ENCODE data around the gene DGUOK.
"Not testable (repeated sequence)": the region's sequence is repeated elsewhere in the genome, so short reads cannot be mapped to it uniquely, and the experiment has no call there.

Gene DGUOK

GRCh38 chr2:73921581-73921980 lies 5.1 kb upstream of the DGUOK start:
- DNase-seq, result no peak

GRCh38 chr2:73922681-73923080 lies 4.0 kb upstream of the DGUOK start:
- DNase-seq, result no peak

- no peak for DNase-seq
These were observed 1.5 kb upstream of the DGUOK start for GRCh38 chr2:73925033-73925704.

- no peak for DNase-seq
These were observed 707 bp upstream of the DGUOK start for GRCh38 chr2:73925853-73926492.

- DNase-seq, result no peak
These were observed 664 bp downstream of the DGUOK start for GRCh38 chr2:73927344-73927743.

- no peak for DNase-seq
These were observed 2.3 kb downstream of the DGUOK start for GRCh38 chr2:73928963-73929347.

GRCh38 chr2:73930386-73930785 lies 3.7 kb downstream of the DGUOK start:
- no peak for DNase-seq

- DNase-seq, result no peak
These were observed 5.1 kb downstream of the DGUOK start for GRCh38 chr2:73931531-73932500.

- DNase-seq, result no peak
These were observed 6.5 kb downstream of the DGUOK start for GRCh38 chr2:73933194-73933593.

GRCh38 chr2:73935641-73936040 lies 9.0 kb downstream of the DGUOK start:
- DNase-seq, result no peak

GRCh38 chr2:73937103-73937885 lies 10.6 kb downstream of the DGUOK start:
- no peak for DNase-seq

- no peak for DNase-seq
These were observed 11.2 kb downstream of the DGUOK start for GRCh38 chr2:73937899-73938298.

- DNase-seq, result no peak
These were observed 12.2 kb downstream of the DGUOK start for GRCh38 chr2:73938718-73939352.

- peak; percentile 36 for DNase-seq
These were observed 12.7 kb downstream of the DGUOK start for GRCh38 chr2:73939419-73939818.

- DNase-seq, result not testable (repeated sequence)
These were observed 13.4 kb downstream of the DGUOK start for GRCh38 chr2:73940066-73940465.

- DNase-seq, result no peak
These were observed 16.0 kb downstream of the DGUOK start for GRCh38 chr2:73942664-73943063.

GRCh38 chr2:73944714-73945113 lies 18.0 kb downstream of the DGUOK start:
- no peak for DNase-seq

- DNase-seq, result no peak
These were observed 19.5 kb downstream of the DGUOK start for GRCh38 chr2:73946215-73946614.

GRCh38 chr2:73946666-73947065 lies 20.0 kb downstream of the DGUOK start:
- DNase-seq, result no peak

GRCh38 chr2:73947412-73948018 lies 20.8 kb downstream of the DGUOK start:
- no peak for DNase-seq

- DNase-seq, result no peak
These were observed 23.1 kb downstream of the DGUOK start for GRCh38 chr2:73949802-73950201.

Data from CD4-positive, alpha-beta T cell treated with Interferon gamma for 1 hour (primary cell).